Loucy (cell line): Measurements from ENCODE around the gene SNX19.

Experiments used
- H2AFZ ChIP-seq: fragments of 200-600 bp; sonication (generic); 2 replicates; pipeline ENCODE4 v1.6.0; 2016; ENCODE audit warnings: antibody characterized with exemption, mild to moderate bottlenecking, low read length, moderate library complexity
- H3F3A ChIP-seq: fragments of 200-600 bp; 2 replicates; pipeline ENCODE4 v1.6.0; 2016; ENCODE audit warnings: antibody characterized with exemption, low read depth, mild to moderate bottlenecking
- H3K27me3 ChIP-seq: fragments of 200-600 bp; sonication (generic); 2 replicates; pipeline ENCODE4 v1.6.1; 2014; ENCODE audit warnings: low read length, mild to moderate bottlenecking; ENCODE audit not compliant: insufficient read depth, poor library complexity, severe bottlenecking
- H3K36me3 ChIP-seq: fragments of 200-600 bp; sonication (generic); 2 replicates; pipeline ENCODE4 v1.6.1; 2016; ENCODE audit warnings: low read length; ENCODE audit not compliant: insufficient read depth
- H3K4me1 ChIP-seq: fragments of 200-600 bp; sonication (generic); 2 replicates; pipeline ENCODE4 v1.5.1; 2014; ENCODE audit warnings: low read length, mild to moderate bottlenecking; ENCODE audit not compliant: insufficient read depth, poor library complexity, severe bottlenecking
- H3K4me2 ChIP-seq: fragments of 200-600 bp; sonication (generic); 2 replicates; pipeline ENCODE4 v1.6.0; 2014; ENCODE audit warnings: antibody characterized with exemption, low read length, low read depth, mild to moderate bottlenecking; ENCODE audit not compliant: poor library complexity, severe bottlenecking
- H3K4me3 ChIP-seq: fragments of 200-600 bp; sonication (generic); 2 replicates; pipeline ENCODE4 v1.5.1; 2014; ENCODE audit warnings: low read length, mild to moderate bottlenecking, mixed read lengths; ENCODE audit not compliant: poor library complexity, severe bottlenecking
- H3K79me2 ChIP-seq: fragments of 200-600 bp; sonication (generic); 2 replicates; pipeline ENCODE4 v1.6.1; 2014; ENCODE audit warnings: low read length; ENCODE audit not compliant: insufficient read depth
- H3K9ac ChIP-seq: fragments of 200-600 bp; sonication (generic); 2 replicates; pipeline ENCODE4 v1.6.0; 2014; ENCODE audit warnings: mild to moderate bottlenecking, low read depth, low read length, moderate library complexity; ENCODE audit not compliant: poor library complexity, severe bottlenecking
- H3K9me2 ChIP-seq: fragments of 200-600 bp; sonication (generic); replicated peaks from 2 replicates; pipeline ENCODE4 v1.6.1; 2016; ENCODE audit warnings: low read depth, low read length, mixed read lengths
- H3K9me3 ChIP-seq: fragments of 200-600 bp; sonication (generic); 2 replicates; pipeline ENCODE4 v1.6.1; 2014; ENCODE audit warnings: mild to moderate bottlenecking, antibody characterized with exemption, low read length, low read depth; ENCODE audit not compliant: insufficient read depth
- H4K20me1 ChIP-seq: fragments of 200-600 bp; sonication (generic); 2 replicates; pipeline ENCODE4 v1.6.0; 2014; ENCODE audit warnings: antibody characterized with exemption, low read length, mild to moderate bottlenecking; ENCODE audit not compliant: insufficient read depth, poor library complexity, severe bottlenecking
- EZH2phosphoT487 ChIP-seq: fragments of 200-600 bp; IDR thresholded peaks from 2 replicates; pipeline ENCODE4 v1.6.1; 2018; ENCODE audit warnings: antibody characterized with exemption, mild to moderate bottlenecking, moderate library complexity, borderline replicate concordance
- TF ChIP-seq, protein P1 (sequence below): fragments of 200-600 bp; sonication (generic); conservative IDR thresholded peaks from 2 replicates; pipeline ENCODE4 v1.5.1; 2014; ENCODE audit warnings: mild to moderate bottlenecking, antibody characterized with exemption, low read length

Gene SNX19

DNA sequence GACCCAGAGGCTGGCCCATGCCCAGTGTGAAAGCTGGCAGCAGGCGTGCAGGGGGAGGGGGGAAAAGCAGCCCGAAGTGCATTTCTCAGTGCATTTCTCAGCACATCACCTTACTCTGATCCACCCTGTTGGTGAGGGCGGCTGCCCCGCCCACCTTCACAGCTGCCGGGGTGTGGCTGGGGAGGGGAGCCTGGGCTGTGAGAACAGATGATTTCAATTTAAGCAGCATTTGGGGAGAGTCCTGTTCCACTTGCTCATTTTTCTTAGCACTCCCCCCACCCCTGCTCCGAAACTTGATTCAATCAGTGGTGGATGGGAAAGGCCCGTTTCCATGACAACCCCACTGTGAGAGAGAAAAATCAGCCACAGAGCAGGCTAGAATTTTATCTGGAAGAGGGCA lies 84.8 kb downstream of the SNX19 start:
- TF ChIP-seq EZH2phosphoT487 = no peak
- TF ChIP-seq, protein P1, sequence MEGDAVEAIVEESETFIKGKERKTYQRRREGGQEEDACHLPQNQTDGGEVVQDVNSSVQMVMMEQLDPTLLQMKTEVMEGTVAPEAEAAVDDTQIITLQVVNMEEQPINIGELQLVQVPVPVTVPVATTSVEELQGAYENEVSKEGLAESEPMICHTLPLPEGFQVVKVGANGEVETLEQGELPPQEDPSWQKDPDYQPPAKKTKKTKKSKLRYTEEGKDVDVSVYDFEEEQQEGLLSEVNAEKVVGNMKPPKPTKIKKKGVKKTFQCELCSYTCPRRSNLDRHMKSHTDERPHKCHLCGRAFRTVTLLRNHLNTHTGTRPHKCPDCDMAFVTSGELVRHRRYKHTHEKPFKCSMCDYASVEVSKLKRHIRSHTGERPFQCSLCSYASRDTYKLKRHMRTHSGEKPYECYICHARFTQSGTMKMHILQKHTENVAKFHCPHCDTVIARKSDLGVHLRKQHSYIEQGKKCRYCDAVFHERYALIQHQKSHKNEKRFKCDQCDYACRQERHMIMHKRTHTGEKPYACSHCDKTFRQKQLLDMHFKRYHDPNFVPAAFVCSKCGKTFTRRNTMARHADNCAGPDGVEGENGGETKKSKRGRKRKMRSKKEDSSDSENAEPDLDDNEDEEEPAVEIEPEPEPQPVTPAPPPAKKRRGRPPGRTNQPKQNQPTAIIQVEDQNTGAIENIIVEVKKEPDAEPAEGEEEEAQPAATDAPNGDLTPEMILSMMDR = no peak
- Histone ChIP-seq H3K27me3 (no peaks in the 10 kb centered on the region), H3K4me3 (no peak overlapping the region), H3K36me3 (no peaks in the 10 kb centered on the region), H3K4me1 (no peaks in the 10 kb centered on the region), H2AFZ (no peak overlapping the region), H3K9ac (no peak overlapping the region), H3K4me2 (no peak overlapping the region), H3K9me2 (no peaks in the 10 kb centered on the region), H3K9me3 (no peaks in the 10 kb centered on the region), H4K20me1 (no peaks in the 10 kb centered on the region), H3F3A (no peaks in the 10 kb centered on the region), H3K79me2 (no peaks in the 10 kb centered on the region)

DNA sequence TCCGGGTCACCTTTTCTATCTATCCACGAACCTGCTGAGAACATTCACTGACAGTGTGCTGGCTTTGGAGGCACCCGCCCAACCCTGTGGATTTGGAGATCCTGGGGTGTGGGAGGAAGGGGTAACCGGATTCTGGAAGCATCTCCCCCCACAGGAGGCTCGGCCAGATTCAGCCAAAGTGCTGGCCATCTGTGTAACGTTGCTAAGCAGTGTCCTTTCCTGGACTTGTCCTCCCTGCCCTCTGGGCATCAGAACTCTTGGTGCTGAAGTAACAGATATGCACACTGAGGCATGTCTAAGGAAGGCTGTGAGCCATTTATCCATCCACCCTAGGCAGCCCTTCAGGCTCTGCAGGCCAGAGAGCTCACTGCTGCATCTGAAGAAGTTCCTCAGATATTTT lies 85.7 kb downstream of the SNX19 start:
- no peaks in the 10 kb centered on the region for H4K20me1 ChIP-seq
- H3F3A ChIP-seq = no peaks in the 10 kb centered on the region
- H3K9me2 ChIP-seq = no peaks in the 10 kb centered on the region
- H3K4me2 ChIP-seq = no peak overlapping the region
- no peaks in the 10 kb centered on the region for H3K79me2 ChIP-seq
- no peak overlapping the region for H3K4me3 ChIP-seq
- H3K9me3 ChIP-seq = no peaks in the 10 kb centered on the region
- no peaks in the 10 kb centered on the region for H3K27me3 ChIP-seq
- no peak overlapping the region for H2AFZ ChIP-seq
- no peaks in the 10 kb centered on the region for H3K36me3 ChIP-seq
- TF ChIP-seq, protein P1 = no peak
- no peak for TF ChIP-seq EZH2phosphoT487
- no peak overlapping the region for H3K9ac ChIP-seq
- no peaks in the 10 kb centered on the region for H3K4me1 ChIP-seq

DNA sequence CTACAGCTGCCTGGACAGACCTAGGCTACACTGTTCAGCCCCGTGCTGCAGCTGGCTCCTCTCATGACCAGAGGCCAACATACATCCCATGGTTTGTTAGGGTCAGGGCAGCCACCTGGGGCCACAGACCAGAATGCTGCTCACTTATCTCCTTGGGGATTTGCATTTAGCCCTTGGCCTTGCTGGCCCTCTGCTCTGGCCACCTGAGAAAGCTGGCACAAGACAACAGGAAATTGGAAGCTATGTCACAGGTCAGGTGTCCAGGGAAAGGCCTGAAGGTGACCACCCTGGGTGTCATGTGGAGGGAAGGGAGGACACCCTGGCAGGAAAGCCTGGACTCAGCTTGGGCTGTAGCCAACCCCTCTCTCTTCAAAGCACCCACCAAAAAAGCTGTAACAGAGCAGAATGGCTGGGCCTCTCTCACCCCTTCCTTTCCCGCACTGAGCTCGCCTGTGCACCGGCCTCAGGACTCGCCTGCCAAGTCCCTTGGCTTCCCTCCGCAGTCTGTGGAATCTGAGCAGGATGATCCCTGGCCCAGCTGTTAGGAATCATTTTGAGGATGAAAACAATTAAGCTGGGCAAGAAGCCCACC lies 86.3 kb downstream of the SNX19 start:
- Histone ChIP-seq H3K4me1 (no peaks in the 10 kb centered on the region), H3F3A (no peaks in the 10 kb centered on the region), H3K9me2 (no peaks in the 10 kb centered on the region), H3K79me2 (no peaks in the 10 kb centered on the region), H3K4me3 (no peak overlapping the region), H3K9ac (no peak overlapping the region), H2AFZ (no peak overlapping the region), H4K20me1 (no peaks in the 10 kb centered on the region), H3K9me3 (no peaks in the 10 kb centered on the region), H3K4me2 (no peak overlapping the region), H3K36me3 (no peaks in the 10 kb centered on the region), H3K27me3 (no peaks in the 10 kb centered on the region)
- TF ChIP-seq EZH2phosphoT487 = no peak
- TF ChIP-seq, protein P1 = no peak
